Cardiac ventricle fibroblast (primary cell): ENCODE data around the gene CDKL2. TPM values are rescaled to one million over a fixed set of nuclear protein-coding genes. Genes with fewer than 3 reads are reported as not detected.

Experiments
- total RNA-seq: library from RNA; depleted of rRNA; stranded (reverse); fragments of >200 nt; gene quantifications from 2 replicates; pipeline ENCODE4 v1.2.3, GENCODE V29; 2015

Gene CDKL2
- not detected in 2 replicates for total RNA-seq

GRCh38 chr4:75630174-75630936 lies at the start of gene CDKL2:
Gene CDKL2 (minus strand): TSS chr4:75630528. CDS start chr4:75625988, 4,540 bp downstream.

DNA sequence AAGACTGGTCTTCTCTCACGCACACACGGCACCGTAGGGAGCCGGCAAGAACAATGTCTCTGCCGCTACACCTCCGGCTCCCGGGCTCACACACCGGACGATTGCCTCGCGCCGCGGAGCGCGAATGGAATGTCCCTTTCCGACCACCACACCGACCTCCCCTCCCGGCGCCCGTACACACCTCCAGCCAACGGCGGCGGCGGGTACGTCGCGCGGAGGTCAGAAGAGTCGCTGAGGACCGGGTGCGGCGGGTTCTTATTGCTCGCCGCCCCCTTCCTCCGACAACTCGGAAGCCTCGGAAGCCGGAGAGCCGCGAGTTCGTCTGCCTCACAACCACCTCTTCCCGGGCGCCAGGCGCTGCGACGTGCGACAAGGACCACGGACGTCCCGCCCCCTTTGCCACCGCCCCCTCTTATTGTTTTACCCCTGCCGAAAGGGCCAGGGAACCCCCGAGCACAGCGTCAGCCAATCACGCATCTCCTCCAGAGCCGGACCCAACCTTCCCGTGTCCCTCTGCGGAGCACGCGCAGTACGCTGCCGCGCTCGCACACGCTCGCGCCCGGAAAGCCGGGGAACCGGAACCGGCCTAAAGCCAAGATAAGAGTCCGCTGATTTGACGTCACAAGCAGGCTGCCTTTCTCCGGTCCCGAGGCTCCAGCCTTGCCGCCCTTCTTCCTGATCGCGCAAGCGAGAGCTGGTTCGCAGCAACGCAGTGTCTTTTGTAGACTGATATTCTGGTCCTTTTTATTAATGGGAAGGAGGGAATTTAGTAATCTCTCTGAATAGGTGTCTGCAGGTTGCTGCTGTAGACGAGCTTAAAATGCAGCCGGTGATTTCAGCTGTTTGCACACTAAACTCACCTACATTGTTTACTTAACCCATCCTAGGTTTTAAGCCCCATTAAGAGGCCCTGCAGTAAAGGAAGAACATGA lies 43.0 kb upstream of the CDKL2 start, which contains the start of gene G3BP2:
TSS of gene G3BP2 (minus strand) at position 385 of the 932 bp plus-strand sequence. CDS start 11,386 bp downstream, outside the sequence.

GRCh38 chr4:75555294-75556164 lies 74.8 kb downstream of the CDKL2 start, which contains the start of gene ODAPH:
Gene ODAPH (plus strand): TSS chr4:75556066. CDS start chr4:75556083, 17 bp downstream.

Other genes starting within 250 kb of the CDKL2 start
- gene RCHY1, start 116.1 kb downstream of the CDKL2 start, total RNA-seq = 8.2 and 14.6 TPM in 2 replicates
- 7.1 and 9.5 TPM in 2 replicates for gene THAP6, start 116.1 kb downstream of the CDKL2 start, total RNA-seq
- gene ODAPH, start 74.5 kb downstream of the CDKL2 start, total RNA-seq = 0.15 TPM in 1 of 2 replicates, not detected in the other
- 87.3 and 94.4 TPM in 2 replicates for gene G3BP2, start 42.9 kb upstream of the CDKL2 start, total RNA-seq
- gene USO1, start 94.0 kb upstream of the CDKL2 start, total RNA-seq = 70.0 and 74.5 TPM in 2 replicates